Hematopoietic multipotent progenitor cell treated with erythropoietin and hydrocortisone succinate and interleukin-3 and kit ligand, for 4 days (in vitro differentiated cells): ENCODE results near the gene DNAH14.
A peak's percentile ranks its signal among the peaks of the same experiment; 100 is the strongest.
"Not testable (repeated sequence)": the region's sequence is repeated elsewhere in the genome, so short reads cannot be mapped to it uniquely, and the experiment has no call there.

Experiments used
- DNase-seq: peaks from one replicate; pipeline ENCODE4 v3.0.0-alpha.2; 2015

Gene DNAH14

GRCh38 chr1:225360119-225360518 is 430.6 kb downstream of the DNAH14 start:
- DNase-seq: no peak

GRCh38 chr1:225361176-225361575 is 431.7 kb downstream of the DNAH14 start:
- no peak for DNase-seq

GRCh38 chr1:225362805-225363204 is 433.3 kb downstream of the DNAH14 start:
- DNase-seq: no peak

GRCh38 chr1:225364439-225364838 is 435.0 kb downstream of the DNAH14 start:
- DNase-seq: peak; percentile 16

- DNase-seq: no peak
These were observed 436.5 kb downstream of the DNAH14 start for GRCh38 chr1:225366018-225366417.

- no peak for DNase-seq
These were observed 437.1 kb downstream of the DNAH14 start for GRCh38 chr1:225366552-225366951.

- DNase-seq: no peak
These were observed 438.6 kb downstream of the DNAH14 start for GRCh38 chr1:225368036-225368552.

- no peak for DNase-seq
These were observed 442.0 kb downstream of the DNAH14 start for GRCh38 chr1:225371366-225372010.

- DNase-seq: no peak
These were observed 443.7 kb downstream of the DNAH14 start for GRCh38 chr1:225373155-225373554.

GRCh38 chr1:225374996-225375395 is 445.5 kb downstream of the DNAH14 start:
- DNase-seq: no peak

GRCh38 chr1:225378880-225379279 is 449.4 kb downstream of the DNAH14 start:
- no peak for DNase-seq

GRCh38 chr1:225380691-225381090 is 451.2 kb downstream of the DNAH14 start:
- DNase-seq: no peak

GRCh38 chr1:225386860-225387259 is 457.4 kb downstream of the DNAH14 start:
- DNase-seq: not testable (repeated sequence)

GRCh38 chr1:225388372-225388771 is 458.9 kb downstream of the DNAH14 start:
- DNase-seq: peak; percentile 12

GRCh38 chr1:225389843-225390242 is 460.4 kb downstream of the DNAH14 start:
- DNase-seq: no peak

- no peak for DNase-seq
These were observed 466.9 kb downstream of the DNAH14 start for GRCh38 chr1:225396357-225396756.

GRCh38 chr1:225400968-225401367 is 471.5 kb downstream of the DNAH14 start:
- no peak for DNase-seq

GRCh38 chr1:225406976-225407725 is 477.7 kb downstream of the DNAH14 start:
- peak; percentile 13 for DNase-seq

GRCh38 chr1:225407755-225408154 is 478.3 kb downstream of the DNAH14 start:
- DNase-seq: no peak

- no peak for DNase-seq
These were observed 478.8 kb downstream of the DNAH14 start for GRCh38 chr1:225408249-225408648.

- no peak for DNase-seq
These were observed 479.6 kb downstream of the DNAH14 start for GRCh38 chr1:225409051-225409450.

- no peak for DNase-seq
These were observed 480.6 kb downstream of the DNAH14 start for GRCh38 chr1:225410036-225410435.

GRCh38 chr1:225412321-225412720 is 482.8 kb downstream of the DNAH14 start:
- DNase-seq: no peak

GRCh38 chr1:225412803-225413351 is 483.4 kb downstream of the DNAH14 start:
- no peak for DNase-seq
